GM19455 (cell line): ENCODE measurements around the gene MTHFD2L.
A peak's percentile ranks its signal among the peaks of the same experiment; 100 is the strongest.
"Not testable (repeated sequence)": the region's sequence is repeated elsewhere in the genome, so short reads cannot be mapped to it uniquely, and the experiment has no call there.

Experiments used
- ATAC-seq: cut with Tn5 transposase; IDR thresholded peaks from one replicate; pipeline ENCODE4 v1.9.1; 2021; ENCODE audit not compliant: unreplicated experiment

Gene MTHFD2L

DNA sequence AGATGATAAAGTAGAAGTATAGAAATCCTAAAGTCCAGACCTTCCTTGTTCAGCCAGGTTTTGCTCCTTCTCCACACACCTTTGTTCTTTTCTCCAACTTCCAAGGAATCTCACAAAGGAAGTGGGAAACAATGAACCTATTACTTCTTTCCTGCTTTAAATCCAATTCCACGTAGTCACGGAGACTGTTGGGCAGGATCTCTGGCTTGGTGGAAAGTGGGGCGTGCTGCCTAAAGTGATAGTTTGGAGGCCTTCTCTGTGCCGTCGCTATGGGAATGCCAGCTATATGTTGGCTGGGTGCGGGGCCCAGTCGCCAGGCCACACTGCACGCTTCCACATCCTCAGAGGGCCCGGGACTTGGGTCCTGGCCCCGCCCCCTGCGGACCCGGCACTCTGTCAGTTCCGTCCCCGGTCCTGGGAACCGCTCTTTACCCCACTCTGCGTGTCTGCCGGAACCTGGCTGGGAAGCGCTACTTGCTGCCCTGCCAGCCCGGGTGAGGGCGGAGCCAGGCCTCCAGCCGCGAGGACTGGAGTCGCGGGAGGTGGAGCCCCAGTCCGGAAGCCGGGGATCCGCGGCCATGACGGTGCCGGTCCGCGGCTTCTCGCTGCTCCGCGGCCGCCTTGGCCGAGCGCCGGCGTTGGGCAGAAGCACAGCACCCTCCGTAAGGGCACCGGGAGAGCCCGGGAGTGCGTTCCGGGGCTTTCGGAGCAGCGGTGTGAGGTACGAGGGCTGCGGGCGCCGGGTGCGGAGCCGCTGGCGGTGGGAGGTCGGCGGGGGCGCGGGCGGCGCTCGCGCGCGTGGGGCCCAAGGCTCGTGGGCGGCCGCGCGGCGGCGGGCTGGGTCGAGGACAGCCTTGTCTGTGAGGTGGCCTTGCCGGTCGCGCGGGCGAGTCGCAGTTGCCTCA, at the start of gene MTHFD2L:
Gene MTHFD2L, plus strand, starts transcription at position 558 of the 905 bp plus-strand sequence. Its CDS starts 21 bp downstream, at position 579.
- ATAC-seq = peak; percentile 98

GRCh38 chr4:74108457-74109115, 49.3 kb upstream of the MTHFD2L start:
- no peak for ATAC-seq

DNA sequence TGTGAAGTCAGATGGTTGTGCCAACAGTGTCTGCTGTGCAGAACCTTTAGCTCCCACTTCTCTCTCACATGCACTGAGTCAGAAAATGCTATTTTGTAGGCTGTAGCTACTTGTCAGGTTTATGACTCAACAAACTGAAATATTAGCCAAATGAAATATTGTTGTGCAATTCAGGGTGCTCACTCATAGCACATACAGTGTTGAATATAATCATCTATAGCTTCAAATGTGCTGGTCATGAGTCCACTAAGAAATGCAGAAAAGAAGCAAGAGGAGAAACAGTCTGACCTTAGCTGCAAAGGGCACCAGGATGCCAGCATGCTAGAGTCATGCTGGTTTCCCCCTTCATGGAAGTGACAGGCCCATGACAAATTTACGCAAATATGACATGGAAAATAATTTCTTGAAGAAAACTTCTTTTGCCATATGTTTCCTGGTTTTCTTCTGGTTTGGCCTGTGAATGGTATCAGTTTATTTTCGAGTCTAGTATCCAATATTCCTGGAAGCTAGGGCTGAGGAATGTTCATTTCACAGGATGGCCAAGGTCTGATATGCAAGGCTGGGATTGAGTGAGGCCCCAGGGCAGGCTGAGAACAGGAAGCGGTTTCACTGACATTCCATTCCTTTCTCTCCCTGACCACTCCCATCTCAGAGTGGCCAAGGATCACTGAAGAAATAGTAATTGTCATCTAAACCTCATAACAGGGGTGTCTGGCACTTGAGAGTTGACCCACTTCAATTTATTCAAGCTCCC, 48.6 kb upstream of the MTHFD2L start:
- ATAC-seq = no peak

- no peak for ATAC-seq
Observed at GRCh38 chr4:74109870-74110605, 47.9 kb upstream of the MTHFD2L start.

GRCh38 chr4:74110670-74111069, 47.2 kb upstream of the MTHFD2L start:
- ATAC-seq = no peak

DNA sequence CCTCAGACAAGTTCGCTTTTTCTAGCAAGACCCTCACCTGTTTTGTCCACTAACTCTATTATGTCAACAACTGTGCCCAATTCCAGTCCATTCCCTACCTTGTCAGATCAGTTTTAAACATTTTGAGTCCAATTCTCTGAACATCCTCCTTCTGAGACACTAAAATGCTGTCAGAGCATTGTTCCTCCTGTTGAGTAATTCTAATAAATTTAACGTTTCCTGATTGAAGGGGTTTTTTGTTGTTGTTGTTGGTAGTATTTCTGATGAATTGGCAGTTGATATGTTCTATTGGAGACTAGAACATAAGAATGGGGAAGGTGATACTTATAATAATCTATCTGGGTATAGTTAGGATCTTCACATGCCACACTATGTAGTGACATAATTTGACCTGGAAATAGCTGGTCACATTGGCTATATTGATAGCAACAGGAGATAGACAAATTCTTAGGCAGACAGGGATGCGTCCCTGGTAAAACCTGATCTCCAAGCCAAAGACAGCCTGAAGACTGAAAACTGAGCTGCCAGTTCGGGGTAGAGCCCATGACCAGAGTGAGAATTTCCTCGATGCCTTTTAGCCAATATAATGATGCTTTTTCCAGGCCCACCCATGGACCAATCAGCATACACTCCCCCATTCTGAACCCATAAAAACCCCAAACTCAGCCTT, 46.5 kb upstream of the MTHFD2L start:
- ATAC-seq = no peak

DNA sequence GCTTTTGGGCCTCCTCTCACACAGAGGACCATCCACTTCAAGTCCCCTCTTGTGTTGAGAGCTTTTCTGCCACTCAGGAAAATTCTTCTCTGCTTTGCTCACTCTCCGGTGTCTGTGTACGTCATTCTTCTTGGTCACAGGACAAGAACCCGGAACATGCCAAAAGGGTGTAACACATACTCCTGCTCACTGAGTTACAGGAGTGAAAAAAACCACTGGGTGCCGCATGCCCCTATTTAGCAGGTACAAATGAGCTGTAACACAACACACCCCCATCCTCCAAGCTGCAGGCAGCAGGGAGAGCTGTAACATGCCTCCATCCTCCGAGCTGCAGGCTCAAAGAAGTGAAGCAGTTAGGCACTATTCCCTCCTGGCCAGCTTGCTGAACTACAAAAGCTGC, 45.9 kb upstream of the MTHFD2L start:
- ATAC-seq = no peak

GRCh38 chr4:74112399-74113105, 45.4 kb upstream of the MTHFD2L start:
- no peak for ATAC-seq

DNA sequence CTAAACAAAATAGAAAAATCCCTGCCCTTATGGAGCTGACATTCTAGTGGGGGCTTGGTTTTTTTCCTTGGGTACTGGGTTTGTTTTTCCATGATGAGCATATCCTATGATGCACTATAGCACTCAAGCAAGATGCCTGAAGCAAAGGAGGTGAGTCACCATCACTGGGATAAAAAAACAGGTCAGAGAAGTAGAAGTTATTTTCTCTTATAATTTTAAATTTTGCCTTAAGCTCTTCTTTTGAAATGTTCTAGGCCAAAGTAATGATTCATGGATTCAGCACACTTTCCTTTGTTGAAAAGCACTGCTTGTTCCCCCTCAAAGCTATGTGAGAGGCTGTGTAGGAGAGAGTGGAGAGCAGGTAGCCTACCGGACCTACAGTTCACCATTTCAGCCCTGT, 43.7 kb upstream of the MTHFD2L start:
- no peak for ATAC-seq

DNA sequence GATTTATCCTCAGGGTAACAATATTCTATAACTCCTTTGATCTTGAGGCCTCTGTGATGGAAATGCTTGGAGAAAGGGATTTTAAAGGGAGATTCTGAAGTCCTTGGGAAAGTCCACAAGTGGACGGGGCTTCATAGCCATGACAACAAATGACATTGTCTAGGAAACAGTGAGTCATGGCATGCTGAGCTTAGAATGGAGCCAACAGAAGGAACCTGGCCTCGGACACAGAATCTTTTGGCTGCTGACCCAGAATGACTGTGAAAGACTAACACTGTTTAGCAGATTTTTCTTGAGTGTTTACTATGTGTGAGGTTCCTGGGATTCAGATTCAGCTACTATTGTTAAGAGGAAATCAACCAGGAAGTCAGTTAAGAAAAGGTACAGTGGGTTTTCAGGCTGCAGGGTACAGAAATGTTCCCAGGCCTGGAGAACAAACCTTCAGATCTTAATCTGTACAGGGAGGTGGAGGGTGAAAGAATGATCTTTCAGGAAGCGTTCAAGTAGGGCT, 40.8 kb upstream of the MTHFD2L start:
- ATAC-seq = no peak

DNA sequence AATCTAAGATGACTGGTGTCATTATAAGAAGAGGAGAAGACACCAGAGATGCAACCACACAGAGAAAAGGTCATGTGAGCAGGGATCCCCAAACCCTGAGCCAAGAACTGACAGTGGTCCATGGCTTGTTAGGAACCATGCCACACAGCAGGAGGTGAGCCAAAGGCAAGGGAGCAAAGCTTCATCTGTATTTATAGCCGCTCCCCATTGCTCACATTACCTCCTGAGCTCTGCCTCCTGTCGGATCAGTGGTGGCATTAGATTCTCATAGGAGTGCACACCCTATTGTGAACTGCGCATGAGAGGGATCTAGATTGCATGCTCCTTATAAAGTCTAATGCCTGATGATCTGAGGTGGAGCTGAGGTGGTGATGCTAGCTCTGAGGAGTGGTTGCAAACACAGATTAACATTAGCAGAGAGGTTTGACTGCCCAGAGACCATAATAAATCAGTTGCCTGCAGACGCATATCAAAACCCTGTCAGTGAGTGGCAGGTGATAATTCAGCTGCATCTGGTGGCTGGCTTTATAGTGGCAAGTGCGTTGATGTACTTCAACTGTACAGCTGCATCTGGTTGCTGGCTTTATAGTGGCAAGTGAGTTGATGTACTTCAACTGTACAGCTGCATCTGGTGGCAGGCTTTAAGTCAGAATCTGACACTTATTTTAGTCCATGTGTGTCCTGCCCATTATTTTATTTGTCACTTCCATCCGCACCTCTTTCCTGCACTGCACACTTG, 39.1 kb upstream of the MTHFD2L start:
- ATAC-seq = no peak

GRCh38 chr4:74120086-74120485, 37.8 kb upstream of the MTHFD2L start:
- no peak for ATAC-seq

DNA sequence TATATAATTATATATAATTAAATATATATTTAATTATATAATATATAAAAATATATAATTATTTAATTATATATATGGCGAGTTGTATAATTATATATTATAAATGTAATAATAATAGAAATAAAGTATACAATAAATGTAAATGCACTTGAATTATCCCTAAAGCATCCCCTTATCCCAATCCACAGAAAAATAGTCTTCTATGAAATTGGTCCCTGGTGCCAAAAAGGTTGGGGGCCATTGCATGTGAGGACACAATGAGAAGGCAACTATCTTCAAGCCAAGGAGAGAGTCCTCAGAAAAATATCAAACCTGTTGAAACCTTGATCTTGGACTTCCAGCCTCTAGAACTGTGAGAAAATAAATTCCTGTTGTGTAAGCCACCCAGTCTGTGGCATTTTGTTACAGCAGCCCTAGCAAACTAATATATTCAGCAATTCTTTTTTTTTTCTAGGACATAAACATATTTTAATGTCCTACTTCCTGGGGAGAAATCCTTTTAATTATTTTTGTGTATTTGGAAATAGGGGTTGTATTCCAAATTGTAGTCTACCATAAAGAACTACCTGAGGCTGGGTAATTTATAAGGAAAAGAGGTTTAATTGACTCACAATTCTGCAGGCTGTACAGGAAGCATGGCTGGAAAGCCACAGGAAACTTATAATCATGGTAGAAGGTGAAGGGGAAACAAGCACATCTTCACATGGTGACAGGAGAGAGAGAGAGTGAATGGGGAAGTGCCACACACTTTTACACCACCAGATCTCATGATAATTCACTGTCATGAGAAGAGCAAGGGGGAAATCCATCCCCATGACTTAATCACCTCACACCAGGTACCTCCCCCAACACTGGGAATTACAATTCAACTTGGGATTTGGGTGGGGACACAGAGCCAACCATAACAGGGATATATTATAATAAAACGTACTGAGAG, 36.0 kb upstream of the MTHFD2L start:
- no peak for ATAC-seq

GRCh38 chr4:74123065-74123728, 34.7 kb upstream of the MTHFD2L start:
- ATAC-seq = no peak

DNA sequence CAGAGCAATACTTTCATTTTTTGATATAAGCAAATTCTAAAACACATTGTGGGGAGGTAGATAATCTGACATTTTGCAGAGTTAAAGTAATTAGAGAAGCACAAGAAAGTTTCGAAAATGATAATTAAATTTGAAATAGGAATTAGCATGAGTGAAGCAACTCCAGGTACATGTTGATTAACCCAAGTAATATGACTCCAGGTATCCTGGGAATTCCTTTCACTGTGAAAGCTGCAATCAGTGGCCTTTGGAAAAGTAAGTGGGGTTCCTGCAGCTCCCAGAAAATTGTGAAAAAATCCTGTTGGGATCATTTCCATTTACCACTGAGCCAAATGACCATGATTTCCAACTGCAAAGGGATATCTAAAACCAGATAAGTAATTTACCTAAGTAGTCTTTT, 32.9 kb upstream of the MTHFD2L start:
- no peak for ATAC-seq

DNA sequence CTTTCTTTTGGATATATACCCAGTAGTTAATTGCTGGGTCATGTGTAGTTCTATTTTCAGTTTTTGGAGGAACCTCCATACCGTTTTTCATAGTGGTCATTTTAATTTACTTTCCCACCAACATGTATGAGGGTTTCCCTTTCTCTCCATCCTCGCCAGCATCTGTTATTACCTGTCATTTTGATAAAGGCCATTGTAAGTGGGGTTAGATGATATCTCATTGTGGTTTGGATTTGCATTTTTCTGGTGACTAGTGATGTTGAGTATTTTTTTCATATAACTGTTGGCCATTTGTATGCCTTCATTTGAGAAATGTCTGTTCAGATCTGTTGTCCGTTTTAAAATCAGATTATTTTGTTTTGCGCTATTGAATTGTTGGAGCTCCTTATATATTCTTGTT, 30.2 kb upstream of the MTHFD2L start:
- ATAC-seq = no peak

DNA sequence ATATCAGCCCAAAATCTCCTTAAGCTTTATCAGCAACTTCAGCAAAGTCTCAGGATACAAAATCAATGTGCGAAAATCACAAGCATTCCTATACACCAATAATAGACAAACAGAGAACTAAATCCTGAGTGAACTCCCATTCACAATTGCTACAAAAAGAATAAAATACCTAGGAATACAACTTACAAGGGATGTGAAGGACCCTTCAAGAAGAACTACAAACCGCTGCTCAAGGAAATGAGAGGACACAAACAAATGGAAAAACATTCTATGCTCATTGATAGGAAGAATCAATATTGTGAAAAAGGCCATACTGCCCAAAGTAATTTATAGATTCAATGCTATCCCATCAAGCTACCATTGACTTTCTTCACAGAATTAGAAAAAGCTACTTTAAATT, 27.1 kb upstream of the MTHFD2L start:
- ATAC-seq = not testable (repeated sequence)
